GM19455 (cell line): ENCODE measurements around the gene UBAC1.

Source experiments
- ATAC-seq: cut with Tn5 transposase; IDR thresholded peaks from one replicate; pipeline ENCODE4 v1.9.1; 2021; ENCODE audit not compliant: unreplicated experiment

The UBAC1 gene

GRCh38 chr9:135885100-135885853 lies 75.9 kb downstream of the UBAC1 start:
- ATAC-seq = no peak

- no peak for ATAC-seq
Observed at GRCh38 chr9:135884328-135885035, 76.7 kb downstream of the UBAC1 start.

- no peak for ATAC-seq
Observed at GRCh38 chr9:135883410-135884089, 77.6 kb downstream of the UBAC1 start.
